Stimulated activated CD4-positive, alpha-beta T cell treated with anti-CD3 and anti-CD28 coated beads, Interleukin-12 subunit alpha, Interleukin-12 subunit beta, amount 100 ng/mL, for 4 hours (primary cell): ENCODE measurements around the gene RFX3.

ENCODE experiments used
- DNase-seq: peaks from one replicate; pipeline ENCODE4 v3.0.0-alpha.2; 2020

RFX3 gene

DNA sequence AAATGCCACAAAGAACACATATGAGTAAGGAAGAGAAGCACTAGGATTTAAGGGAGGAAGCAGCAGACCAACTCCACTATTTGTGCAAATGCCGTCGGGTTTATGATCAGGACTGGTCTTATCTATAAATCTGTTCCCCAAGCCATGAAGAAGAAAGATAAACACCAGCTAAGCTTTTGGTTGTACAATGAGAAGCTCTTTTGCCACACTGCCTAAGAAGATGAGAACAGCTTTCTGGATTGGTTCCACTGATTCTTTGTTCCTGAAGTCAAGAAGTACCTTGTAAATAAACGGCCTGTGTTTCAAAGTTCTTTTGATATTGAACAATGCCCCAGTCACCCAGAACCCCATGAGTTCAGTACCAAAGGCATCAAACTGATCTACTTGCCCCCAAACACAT, 93.9 kb downstream of the RFX3 start:
- DNase-seq: no peak

DNA sequence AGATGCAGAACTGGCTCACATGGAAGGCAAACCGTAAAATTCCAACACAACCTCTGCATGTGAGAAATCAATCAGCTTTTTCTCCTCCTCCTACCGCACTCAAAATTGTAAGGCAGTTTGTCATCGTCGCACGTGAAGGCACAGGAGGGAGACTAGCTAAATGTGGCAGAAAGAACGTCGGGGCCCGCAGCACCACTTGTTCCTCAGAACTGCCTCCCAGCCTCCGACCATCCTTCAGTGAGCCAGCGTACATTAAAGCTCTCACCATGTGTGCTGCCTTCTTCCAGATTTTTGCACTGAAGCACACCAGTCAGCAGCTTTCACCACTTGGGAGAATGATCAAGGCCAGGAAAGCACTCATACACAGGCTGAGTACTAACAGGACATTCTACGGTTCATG, 105.9 kb downstream of the RFX3 start:
- no peak for DNase-seq

DNA sequence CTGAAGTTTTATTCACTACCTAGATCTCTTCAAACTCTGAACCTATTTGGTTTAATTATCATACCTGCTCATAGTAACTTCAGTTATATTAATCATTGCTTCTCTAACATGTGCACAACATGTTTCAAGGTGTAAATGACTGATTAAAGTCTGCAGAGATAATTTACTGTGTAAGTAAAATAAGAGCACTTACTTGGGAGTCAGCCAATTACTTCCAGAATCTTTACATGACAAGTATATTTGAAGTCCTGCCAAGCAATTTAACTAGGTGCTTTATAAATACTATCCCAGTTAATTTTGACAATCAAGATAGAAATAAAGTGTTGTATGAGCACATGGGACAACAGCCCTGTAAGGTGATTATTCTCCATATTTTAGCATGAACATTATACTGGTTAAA, 109.9 kb downstream of the RFX3 start:
- DNase-seq: no peak

GRCh38 chr9:3413984-3414383, 111.8 kb downstream of the RFX3 start:
- no peak for DNase-seq

GRCh38 chr9:3410461-3410860, 115.3 kb downstream of the RFX3 start:
- DNase-seq: no peak

DNA sequence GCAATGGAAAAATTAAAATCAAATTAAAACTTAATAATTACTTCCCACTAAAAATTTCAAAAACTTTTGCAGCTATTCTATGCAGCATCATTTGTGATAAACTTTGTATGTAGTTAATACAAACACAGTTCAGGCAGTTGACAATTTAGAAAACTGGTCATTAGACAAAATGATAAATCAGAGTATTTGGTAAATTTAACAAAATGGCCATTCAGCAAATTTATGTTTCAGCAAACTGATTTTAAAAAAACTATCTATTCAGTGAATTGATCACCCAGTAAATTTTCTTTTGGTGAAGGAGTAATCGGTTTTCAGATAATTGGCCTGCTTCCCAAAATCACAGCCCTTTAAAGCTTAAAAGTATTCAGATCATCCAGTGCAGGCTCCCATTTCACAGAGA, 116.3 kb downstream of the RFX3 start:
- DNase-seq: no peak

DNA sequence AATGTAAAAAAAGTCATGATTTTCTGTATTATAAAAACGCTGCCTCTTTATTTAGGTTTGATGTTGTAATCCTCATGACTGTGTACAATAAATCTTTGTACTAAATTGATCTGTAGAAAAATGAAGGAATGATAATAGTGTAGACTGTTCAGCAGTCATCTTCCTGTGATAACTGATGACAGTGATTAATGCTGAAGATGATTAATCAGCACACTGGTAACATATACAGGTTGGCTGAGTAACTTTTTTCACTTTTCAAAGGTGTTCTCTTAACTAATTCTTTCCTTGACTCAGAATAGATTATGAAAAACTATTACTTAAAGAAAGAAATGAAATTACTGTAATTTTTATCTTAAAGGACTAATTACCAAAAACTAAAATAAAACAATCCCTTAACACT, 122.5 kb downstream of the RFX3 start:
- no peak for DNase-seq

DNA sequence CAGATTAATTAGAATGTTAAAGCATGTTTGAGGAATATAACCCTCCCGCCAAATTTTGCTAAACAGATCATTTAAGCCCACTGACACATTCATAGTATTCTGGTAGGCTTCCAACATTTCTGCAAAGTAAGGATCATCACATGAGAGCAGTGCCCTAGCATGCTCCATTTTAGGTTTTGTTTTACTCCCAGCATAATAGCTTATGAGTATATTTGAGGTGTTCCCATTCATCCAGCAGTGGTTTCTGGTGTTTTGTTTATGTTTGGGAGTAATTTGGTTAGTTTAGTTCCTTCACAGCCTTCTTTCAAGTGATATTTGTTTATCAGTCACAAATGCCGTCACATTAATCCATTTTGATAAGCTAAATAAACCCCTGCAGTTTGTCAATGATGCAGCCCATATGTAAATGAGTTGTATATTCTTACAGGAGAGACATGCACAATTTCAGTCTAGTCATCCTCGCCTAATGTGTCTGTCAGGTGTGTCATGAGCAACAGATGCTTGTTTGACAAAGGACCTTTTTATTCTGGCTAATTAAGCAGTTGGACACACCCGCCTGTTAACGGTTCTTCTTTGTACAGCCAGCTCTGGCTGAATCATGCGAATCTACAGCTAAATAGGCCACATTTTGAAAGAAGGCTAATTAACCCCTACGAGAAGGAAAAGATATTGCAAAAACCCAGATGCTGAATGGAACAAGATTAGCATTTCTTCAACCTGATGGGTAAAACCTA, 124.4 kb downstream of the RFX3 start:
- DNase-seq: no peak

- DNase-seq: no peak
Measured at GRCh38 chr9:3398232-3398648, 127.6 kb downstream of the RFX3 start.

DNA sequence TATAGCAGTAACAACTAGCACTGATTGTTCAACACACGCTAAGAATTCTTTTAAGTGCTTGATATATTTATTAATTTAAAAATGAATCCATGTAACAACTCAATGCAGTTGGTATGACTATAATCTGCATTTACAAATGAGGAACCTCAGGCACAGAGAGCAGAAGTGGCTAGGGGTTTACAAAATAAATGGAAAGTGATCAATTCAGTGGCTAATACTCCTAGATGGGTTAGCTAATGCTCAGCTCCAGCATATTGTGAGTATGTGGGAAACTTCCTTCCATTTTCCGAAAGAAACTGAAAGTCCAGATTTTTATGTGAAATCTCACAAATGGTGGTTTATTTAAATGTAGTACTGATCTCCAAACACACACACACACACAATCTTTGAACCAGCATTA, 128.0 kb downstream of the RFX3 start:
- DNase-seq: no peak

GRCh38 chr9:3391414-3391813, 134.4 kb downstream of the RFX3 start:
- no peak for DNase-seq

DNA sequence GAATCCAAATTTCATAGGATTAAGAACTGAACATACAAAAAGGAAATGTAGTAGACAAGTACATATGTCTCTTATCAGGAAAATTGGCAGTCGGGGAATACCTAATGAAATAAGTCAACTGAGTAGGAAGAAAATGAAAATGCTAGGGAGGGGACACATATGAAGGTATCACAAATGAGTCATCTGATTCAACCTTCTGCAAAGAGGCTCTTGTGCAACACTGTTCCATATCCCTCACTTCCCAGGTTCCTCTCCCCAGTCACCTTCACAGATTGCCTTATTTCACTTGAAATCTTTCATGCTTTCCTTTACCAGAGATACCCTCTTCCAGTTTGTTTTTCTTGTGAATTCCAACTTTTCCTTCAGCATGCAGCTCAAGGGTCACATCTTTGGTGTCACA, 139.0 kb downstream of the RFX3 start:
- no peak for DNase-seq

DNA sequence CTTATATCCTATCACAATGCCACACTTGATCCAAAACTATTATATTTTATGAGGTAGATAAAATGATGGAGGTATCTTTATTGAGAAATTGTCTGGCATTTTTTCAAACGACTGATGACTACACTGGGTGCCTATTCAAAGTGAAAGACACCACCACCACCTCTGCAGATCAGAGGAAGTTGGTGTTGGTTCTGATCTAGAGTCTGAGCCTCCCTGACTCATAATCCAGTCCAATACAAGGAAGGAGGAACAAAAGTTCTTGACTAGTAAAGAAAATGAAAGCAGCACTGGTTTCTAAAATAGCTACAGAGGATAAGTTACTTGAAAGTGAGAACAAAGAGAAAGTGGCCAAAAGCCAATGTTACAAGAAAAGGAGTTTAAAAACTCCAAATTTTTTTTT, 139.9 kb downstream of the RFX3 start:
- DNase-seq: peak; percentile 8

GRCh38 chr9:3371842-3372241, 154.0 kb downstream of the RFX3 start:
- no peak for DNase-seq

GRCh38 chr9:3370715-3371114, 155.1 kb downstream of the RFX3 start:
- no peak for DNase-seq

DNA sequence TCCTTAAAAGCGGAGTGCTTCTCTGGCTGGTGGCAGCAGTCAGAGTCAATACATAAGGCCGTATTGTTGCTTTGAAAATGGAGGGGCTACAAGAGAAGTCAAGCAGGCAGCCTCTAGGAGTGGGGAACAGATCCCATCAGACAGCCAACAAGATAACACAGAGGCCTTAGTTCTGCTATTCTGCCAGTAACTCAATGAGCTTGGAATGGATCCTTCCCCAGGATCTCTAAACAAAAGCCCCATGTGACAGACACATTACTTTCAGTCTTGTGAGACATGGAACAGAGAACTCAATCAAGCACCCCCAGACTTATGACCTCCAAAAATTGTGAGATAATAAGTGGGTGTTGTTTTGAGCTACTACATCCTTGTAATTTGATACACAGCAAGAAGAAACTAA, 158.6 kb downstream of the RFX3 start:
- DNase-seq: no peak

DNA sequence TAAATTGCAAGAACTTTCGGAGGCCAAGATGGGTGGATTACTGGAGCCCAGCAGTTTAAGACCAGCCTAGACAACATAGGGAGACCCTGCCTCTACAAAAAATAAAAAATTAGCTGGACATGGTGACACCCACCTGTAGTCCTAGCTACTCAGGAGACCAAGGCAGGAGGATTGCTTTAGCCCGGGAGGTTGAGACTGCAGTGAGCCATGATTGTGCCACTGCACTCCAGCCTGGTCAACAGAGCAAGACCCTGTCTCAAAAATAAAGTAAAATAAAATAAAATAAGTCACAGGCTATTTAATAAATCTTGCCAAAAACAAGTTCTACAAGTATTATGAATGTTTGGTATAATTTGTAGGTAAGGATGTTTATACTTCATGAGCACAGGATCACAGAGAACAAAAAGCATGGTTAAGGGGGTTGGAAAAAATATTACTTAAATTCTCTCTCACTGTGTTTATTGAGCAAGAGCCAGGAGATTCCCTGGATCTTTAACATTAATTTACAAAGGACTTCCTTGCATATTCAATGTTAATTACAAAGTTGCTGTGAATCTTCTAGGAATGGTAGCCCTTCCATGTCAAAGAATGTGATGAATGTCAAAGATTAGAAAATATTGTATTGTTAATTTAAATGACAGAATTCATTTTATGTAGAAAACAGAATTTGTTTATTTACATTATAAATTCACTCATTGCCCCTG, 164.0 kb downstream of the RFX3 start:
- no peak for DNase-seq

DNA sequence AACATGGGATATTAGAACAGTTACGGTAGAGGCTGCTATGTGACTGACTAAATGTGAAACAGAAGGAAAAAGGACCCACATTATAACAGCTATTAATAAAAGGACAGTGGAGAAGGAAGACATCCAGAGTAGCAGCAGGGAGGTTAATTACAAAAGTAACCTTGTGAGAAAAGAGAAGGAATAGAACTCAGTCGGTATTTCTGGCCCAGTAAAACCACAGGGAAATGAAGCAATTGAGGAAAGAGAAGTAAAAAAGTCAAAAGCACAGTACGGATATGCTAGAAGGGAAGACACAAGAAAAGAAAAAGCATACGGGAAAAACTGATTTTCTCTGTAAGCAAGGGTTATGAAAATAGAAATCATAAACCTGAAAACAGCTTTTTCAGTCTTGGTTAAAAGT, 164.7 kb downstream of the RFX3 start:
- no peak for DNase-seq

DNA sequence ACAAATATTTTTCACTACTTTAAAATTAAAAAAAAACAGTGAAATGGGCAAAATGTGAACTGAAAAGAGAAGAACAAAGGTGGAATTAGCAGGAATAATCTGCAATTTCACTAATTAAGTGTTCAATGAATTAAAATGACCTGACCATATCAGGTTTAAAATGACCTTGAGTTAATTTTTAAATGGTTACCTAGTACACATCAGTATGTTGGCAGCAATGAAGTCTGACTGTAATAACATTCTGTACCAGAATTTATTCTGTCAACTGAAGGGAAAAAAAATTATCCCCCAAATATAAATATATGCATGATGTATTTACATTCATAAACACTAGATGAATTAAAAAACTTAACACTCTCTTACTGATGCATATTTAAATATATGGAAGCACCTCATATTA, 165.6 kb downstream of the RFX3 start:
- DNase-seq: no peak

- no peak for DNase-seq
Measured at GRCh38 chr9:3359778-3360177, 166.0 kb downstream of the RFX3 start.

- no peak for DNase-seq
Measured at GRCh38 chr9:3359048-3359692, 166.6 kb downstream of the RFX3 start.

DNA sequence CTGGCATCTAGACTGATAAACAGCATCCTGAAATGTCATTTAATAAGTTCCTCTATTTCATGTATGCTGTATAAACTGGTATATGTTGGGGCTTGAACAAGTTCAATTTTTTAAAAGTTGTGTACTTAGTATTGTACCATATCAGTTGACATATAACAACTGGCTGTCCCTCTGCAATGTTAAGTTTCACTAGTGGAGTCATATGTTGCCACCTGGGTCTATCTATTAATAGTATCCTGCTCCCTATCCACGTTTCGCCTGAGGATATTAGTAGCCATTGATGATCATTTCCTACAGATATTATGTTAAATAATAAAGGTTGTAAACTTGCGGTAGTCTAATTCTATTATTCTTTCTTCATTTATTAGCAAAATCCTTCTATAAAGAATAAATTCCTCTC, 177.6 kb downstream of the RFX3 start:
- DNase-seq: no peak

GRCh38 chr9:3346549-3346948, 179.3 kb downstream of the RFX3 start:
- no peak for DNase-seq

- DNase-seq: no peak
Measured at GRCh38 chr9:3343671-3344070, 182.1 kb downstream of the RFX3 start.
